Thoracic aorta (tissue), 2 donors: ENCODE measurements around the gene SRRM4. TPM values are rescaled to one million over a fixed set of nuclear protein-coding genes. Genes with fewer than 3 reads are reported as not detected.

Experiments used
- ATAC-seq: fragments of 150-250 bp; one replicate; pipeline ENCODE4 v1.8.0; 2017; ENCODE audit warnings: low read depth; ENCODE audit not compliant: insufficient number of reproducible peaks, low FRiP score
- DNase-seq: peaks from one replicate; pipeline ENCODE4 v3.0.0-alpha.2; 2020; ENCODE audit warnings: low spot score
- H3K27ac ChIP-seq, 2 donors: fragments of 200-600 bp; sonication (generic); 1 replicate in 1 of 2; 2 replicates in 1 of 2; pipeline ENCODE4 v1.5.1; 2016; ENCODE audit warnings: mild to moderate bottlenecking in 2 of 2, moderate library complexity in 2 of 2
- H3K27me3 ChIP-seq: fragments of 200-600 bp; sonication (generic); replicated peaks from 2 replicates; pipeline ENCODE4 v1.6.0; 2016; ENCODE audit warnings: mild to moderate bottlenecking; ENCODE audit not compliant: insufficient read depth
- H3K36me3 ChIP-seq: fragments of 200-600 bp; sonication (generic); one replicate; pipeline ENCODE4 v1.5.1; 2016
- H3K4me1 ChIP-seq, 2 donors: fragments of 200-600 bp; sonication (generic); 1 replicate in 1 of 2; 2 replicates in 1 of 2; pipeline versions ENCODE4 v1.5.1 to v1.6.0; 2016; ENCODE audit warnings: low read depth in 2 of 2, mild to moderate bottlenecking in 1 of 2; ENCODE audit not compliant: control insufficient read depth in 1 of 2
- H3K4me3 ChIP-seq: fragments of 200-600 bp; sonication (generic); 2 replicates; pipeline ENCODE4 v1.5.1; 2016; ENCODE audit warnings: mild to moderate bottlenecking
- H3K9me3 ChIP-seq: fragments of 200-600 bp; sonication (generic); 2 replicates; pipeline ENCODE4 v1.5.1; 2016
- total RNA-seq, 2 donors: library from RNA; depleted of rRNA; stranded (reverse); fragments of >200 nt; gene quantifications; one replicate each; pipeline versions ENCODE4 v1.1.0 to v1.2.3, GENCODE V29; 2016
- TF ChIP-seq, protein P1 (sequence below): fragments of 200-600 bp; sonication (generic); IDR thresholded peaks from one replicate; pipeline ENCODE4 v1.5.1; 2019; ENCODE audit warnings: antibody characterized with exemption

The SRRM4 gene
- total RNA-seq, 2 donors from 2014 or later: 0.21 TPM; not detected in 1

DNA sequence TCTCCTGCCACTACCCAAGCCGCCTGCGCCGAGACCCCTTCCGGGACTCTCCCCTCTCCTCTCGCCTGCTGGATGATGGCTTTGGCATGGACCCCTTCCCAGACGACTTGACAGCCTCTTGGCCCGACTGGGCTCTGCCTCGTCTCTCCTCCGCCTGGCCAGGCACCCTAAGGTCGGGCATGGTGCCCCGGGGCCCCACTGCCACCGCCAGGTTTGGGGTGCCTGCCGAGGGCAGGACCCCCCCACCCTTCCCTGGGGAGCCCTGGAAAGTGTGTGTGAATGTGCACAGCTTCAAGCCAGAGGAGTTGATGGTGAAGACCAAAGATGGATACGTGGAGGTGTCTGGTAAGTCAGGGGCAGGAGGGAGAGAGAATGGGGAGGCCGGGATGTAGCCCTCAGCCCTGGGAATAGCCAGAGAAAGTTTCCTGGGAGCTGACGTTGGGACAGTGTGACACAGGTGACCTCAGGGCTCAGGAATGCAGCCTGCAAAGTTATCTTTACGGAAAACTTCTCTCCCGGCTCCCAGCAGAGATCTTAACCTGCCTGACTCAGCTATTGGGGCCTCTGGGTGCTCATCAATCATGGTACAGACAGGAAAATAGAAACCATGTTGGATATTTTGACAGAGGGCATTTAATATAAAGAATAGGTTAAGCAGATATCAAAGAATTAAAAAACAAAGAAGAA lies 198.1 kb downstream of the SRRM4 start:
- H3K36me3 ChIP-seq: no peaks in the 10 kb centered on the region
- no peak for DNase-seq
- peak overlapping the region; percentile 91 for H3K4me3 ChIP-seq
- no peaks in the 10 kb centered on the region for H3K9me3 ChIP-seq
- H3K27me3 ChIP-seq: no peaks in the 10 kb centered on the region
- peaks cover 21 to 64% of the 10 kb centered on the region in 2 donors for H3K4me1 ChIP-seq
- peak overlapping the region; percentile 92 to 98 for H3K27ac ChIP-seq
- TF ChIP-seq, protein P1, sequence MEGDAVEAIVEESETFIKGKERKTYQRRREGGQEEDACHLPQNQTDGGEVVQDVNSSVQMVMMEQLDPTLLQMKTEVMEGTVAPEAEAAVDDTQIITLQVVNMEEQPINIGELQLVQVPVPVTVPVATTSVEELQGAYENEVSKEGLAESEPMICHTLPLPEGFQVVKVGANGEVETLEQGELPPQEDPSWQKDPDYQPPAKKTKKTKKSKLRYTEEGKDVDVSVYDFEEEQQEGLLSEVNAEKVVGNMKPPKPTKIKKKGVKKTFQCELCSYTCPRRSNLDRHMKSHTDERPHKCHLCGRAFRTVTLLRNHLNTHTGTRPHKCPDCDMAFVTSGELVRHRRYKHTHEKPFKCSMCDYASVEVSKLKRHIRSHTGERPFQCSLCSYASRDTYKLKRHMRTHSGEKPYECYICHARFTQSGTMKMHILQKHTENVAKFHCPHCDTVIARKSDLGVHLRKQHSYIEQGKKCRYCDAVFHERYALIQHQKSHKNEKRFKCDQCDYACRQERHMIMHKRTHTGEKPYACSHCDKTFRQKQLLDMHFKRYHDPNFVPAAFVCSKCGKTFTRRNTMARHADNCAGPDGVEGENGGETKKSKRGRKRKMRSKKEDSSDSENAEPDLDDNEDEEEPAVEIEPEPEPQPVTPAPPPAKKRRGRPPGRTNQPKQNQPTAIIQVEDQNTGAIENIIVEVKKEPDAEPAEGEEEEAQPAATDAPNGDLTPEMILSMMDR: no peak
- no peak for ATAC-seq

DNA sequence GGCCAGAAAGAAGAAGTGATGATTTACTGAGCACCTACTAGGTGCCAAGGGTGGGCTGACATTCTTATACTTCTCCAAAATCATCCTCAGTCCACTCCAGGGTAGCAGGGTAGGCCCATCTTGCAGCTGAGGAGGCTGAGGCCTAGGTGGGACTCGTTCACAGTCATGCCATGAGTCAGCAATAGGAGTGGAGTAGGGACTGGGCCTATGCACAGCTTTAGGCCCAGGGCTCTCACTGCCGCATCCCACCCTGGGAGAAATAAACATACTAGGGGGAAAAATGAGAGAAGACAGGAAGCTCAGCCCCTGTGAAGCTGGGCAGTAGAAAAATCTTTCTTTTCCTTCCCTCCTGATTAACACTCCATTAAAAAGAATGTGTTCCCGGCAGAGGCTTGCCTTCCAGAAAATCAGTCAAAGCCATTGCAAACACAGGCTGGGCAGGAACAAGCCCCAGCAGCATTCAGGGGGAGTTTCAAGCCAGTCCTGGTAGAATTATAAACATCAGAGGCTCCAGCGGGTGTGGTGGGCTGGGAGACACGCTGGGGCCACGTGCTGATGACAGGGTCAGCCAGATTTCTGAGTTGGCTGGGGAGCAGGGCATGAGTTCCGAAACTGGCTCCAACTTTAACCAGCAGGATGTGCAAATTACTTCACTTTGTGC lies 199.2 kb downstream of the SRRM4 start:
- no peak for DNase-seq
- H3K27me3 ChIP-seq: no peaks in the 10 kb centered on the region
- no peaks in the 10 kb centered on the region for H3K36me3 ChIP-seq
- H3K27ac ChIP-seq: peak overlapping the region; percentile 92 to 98
- H3K9me3 ChIP-seq: no peaks in the 10 kb centered on the region
- TF ChIP-seq, protein P1: no peak
- peaks cover 21 to 61% of the 10 kb centered on the region in 2 donors for H3K4me1 ChIP-seq
- no peak for ATAC-seq
- H3K4me3 ChIP-seq: peak overlapping the region; percentile 91

DNA sequence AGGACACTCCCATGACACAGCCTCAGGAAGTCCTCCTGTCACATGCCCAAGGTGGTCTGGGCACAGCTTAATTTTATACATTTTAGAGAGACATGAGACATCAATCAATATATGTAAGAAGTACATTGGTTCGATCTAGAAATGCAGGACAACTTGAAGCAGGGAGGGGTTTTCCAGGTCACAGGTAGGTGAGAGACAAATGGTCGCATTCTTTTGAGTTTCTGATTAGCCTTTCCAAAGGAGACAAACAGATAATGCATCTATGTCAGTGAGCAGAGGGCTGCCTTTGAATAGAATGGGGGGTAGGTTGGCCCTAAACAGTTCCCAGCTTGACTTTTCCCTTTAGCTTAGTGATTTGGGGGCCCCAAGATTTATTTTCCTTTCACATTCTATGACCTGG lies 199.9 kb downstream of the SRRM4 start:
- no peak for ATAC-seq
- H3K27ac ChIP-seq: peak overlapping the region; percentile 92 to 98
- peaks cover 24 to 64% of the 10 kb centered on the region in 2 donors for H3K4me1 ChIP-seq
- peak overlapping the region; percentile 91 for H3K4me3 ChIP-seq
- DNase-seq: no peak
- no peaks in the 10 kb centered on the region for H3K9me3 ChIP-seq
- TF ChIP-seq, protein P1: no peak
- no peaks in the 10 kb centered on the region for H3K36me3 ChIP-seq
- no peaks in the 10 kb centered on the region for H3K27me3 ChIP-seq

DNA sequence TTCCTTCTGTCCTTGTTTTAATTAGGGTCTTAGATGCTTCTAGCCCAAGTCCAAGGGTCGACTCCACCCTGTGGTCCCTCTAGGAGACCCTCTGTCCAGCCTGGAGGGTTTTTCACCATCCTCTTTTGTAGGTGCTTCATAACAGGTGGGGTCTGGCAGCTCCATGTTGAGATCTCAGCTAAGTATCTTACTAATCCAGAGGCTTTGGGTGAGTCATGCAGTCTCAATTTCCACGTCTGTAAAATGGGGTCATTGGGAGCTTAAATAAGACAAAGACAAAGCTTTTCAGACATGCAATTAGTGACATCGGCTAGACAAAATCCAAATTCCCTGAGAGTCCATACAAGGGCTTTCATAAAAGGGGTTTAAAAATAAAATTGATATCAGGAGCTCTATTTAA lies 200.6 kb downstream of the SRRM4 start:
- H3K27ac ChIP-seq: peak overlapping the region; percentile 31 to 98
- ATAC-seq (no peak), DNase-seq (no peak)
- no peaks in the 10 kb centered on the region for H3K9me3 ChIP-seq
- TF ChIP-seq, protein P1: no peak
- peak overlapping the region; percentile 91 for H3K4me3 ChIP-seq
- H3K36me3 ChIP-seq: peaks cover 4% of the 10 kb centered on the region
- H3K4me1 ChIP-seq: peaks cover 25 to 66% of the 10 kb centered on the region in 2 donors
- H3K27me3 ChIP-seq: no peaks in the 10 kb centered on the region

DNA sequence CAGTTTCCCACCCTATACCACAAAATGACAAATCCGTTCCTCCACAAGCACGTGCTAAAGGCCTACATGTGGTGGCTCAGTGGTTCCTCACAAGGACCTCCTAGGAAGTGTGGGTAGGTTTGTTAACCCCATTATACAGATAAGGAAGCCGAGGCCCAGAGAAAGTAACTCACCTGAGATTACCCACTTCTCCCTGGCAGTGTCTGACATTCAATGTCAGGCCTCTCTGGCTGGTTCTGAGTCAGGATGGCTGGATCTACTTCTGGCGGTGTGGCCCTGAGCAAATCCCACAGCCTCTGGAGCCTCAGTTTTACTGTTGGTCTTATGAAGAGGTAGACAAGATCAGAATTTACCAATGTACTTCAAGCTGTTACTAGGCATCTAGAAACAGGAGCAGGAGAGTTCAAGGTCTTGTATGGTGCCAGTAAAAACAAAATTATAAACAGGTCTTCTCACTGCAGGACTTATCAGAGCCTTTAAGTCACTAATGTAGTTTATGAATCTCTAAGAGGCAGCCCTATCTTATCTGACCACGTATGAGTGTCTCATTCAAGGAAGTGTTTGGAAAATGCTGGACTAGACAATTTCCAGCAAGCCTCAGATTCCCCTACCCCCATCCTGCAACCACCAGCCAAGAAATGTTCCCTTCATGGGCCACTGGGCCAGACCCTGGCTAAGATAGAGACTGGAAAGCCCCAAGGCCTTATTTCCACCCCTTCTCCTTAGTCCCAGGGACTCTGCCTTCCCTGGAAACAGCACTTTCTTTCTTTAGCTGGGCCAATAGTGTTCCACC lies 201.6 kb downstream of the SRRM4 start:
- peak overlapping the region; percentile 91 for H3K4me3 ChIP-seq
- peaks cover 10% of the 10 kb centered on the region for H3K36me3 ChIP-seq
- DNase-seq: no peak
- no peaks in the 10 kb centered on the region for H3K9me3 ChIP-seq
- H3K27ac ChIP-seq: peak overlapping the region; percentile 31 to 98
- TF ChIP-seq, protein P1: no peak
- peaks cover 16 to 63% of the 10 kb centered on the region in 2 donors for H3K4me1 ChIP-seq
- no peak for ATAC-seq
- H3K27me3 ChIP-seq: no peaks in the 10 kb centered on the region
